A549 (cell line): ENCODE results near the gene FBXW12.

Source experiments
- BCL3 ChIP-seq: fragments of >200 bp; sonication (Bioruptor Twin); formaldehyde crosslinking; IDR thresholded peaks from 3 replicates; pipeline ENCODE4 v1.6.1; 2016
- CTCF ChIP-seq: fragments of >200 bp; sonication (Bioruptor Twin); formaldehyde crosslinking; IDR thresholded peaks from 3 replicates; pipeline ENCODE4 v1.5.1; 2016
- RAD21 ChIP-seq, 2 experiments: fragments of >200 bp in 1 of 2; sonication (Bioruptor Twin) in 1 of 2; formaldehyde crosslinking in 1 of 2; IDR thresholded peaks in 1 of 2; conservative IDR thresholded peaks in 1 of 2; 2 replicates in 1 of 2; 3 replicates in 1 of 2; pipeline ENCODE4 v1.6.1; 2012 to 2018; ENCODE audit warnings: inconsistent platforms in 1 of 2

- TF ChIP-seq BCL3 = no peak
- TF ChIP-seq RAD21 (conservative IDR thresholded peaks at IDR 0.05 in 1 of 2, IDR thresholded peaks at IDR 0.05 in 1 of 2) = no peak
- no peak for TF ChIP-seq CTCF
These were observed 50.7 kb downstream of the FBXW12 start for GRCh38 chr3:48422681-48423080.
